CD4-positive, alpha-beta T cell treated with Interleukin-15 for 4 hours (primary cell): ENCODE data around the gene MLIP.

ENCODE experiments used
- DNase-seq: peaks from one replicate; pipeline ENCODE4 v3.0.0-alpha.2; 2020; ENCODE audit warnings: low spot score

The MLIP gene

DNA sequence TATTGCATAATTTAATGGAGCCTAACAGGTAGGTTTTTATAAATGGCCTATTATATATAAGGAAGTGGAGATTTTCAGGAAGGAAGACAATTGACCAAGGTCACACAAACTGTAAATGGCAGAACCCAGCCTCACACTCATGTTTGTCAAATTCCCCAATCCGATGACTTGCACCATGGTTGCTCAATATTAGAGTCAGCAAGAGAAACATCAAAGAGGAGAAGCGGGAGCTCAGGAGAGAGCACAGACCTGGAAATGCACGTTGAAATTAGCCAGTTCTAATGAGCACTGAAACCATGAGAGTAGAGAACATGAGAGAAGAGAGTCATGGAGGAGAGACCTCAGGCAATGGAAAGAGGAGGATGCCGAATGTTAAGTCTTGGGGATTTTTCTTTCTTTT, 13.5 kb upstream of the MLIP start:
- DNase-seq = no peak

DNA sequence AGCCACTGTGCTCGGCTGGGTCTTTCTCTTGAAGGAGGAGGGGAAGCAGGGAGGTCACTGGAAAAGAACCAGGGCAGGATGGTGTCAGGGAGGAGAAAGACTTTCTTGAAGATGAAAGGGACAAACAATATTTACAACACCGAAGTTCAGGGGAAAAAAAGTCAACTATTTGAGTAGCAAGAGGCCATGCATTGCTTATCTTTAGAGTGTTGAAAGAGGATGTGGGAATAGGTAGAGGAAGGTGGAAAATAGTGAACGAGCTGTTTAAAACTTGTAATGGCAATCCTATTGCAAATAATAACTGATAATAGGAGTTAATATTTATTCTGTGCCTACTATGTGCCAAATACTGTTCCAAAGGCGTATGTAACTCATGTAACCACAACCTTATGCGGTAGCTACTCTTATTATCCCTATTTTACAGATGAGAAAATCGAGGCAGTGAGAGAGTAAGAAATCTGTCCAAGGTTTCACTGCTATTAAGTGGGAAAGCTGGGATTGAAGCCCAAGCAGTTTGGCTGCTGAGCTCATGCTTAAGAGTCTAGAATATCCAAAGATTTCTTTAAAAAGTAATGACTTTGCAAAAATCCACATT, 12.7 kb upstream of the MLIP start:
- DNase-seq = no peak

DNA sequence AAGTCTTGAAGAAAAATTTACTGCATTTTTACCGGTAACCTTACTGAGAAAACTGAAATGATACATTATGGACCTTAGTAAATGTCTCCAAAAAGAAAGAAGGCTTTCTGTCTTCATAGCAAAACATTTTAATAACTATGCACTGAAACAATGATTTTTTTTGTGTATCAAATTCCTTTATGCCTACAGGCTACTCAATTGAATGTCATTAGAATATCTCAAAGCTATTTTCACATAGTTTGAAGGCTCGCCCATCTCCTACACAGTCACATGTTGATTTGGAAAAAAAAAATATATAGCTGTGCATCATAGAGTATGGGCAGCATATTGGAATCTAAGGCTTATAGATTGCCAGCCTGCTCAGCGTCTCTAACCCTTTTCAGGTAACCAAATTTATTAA, 12.0 kb upstream of the MLIP start:
- no peak for DNase-seq

DNA sequence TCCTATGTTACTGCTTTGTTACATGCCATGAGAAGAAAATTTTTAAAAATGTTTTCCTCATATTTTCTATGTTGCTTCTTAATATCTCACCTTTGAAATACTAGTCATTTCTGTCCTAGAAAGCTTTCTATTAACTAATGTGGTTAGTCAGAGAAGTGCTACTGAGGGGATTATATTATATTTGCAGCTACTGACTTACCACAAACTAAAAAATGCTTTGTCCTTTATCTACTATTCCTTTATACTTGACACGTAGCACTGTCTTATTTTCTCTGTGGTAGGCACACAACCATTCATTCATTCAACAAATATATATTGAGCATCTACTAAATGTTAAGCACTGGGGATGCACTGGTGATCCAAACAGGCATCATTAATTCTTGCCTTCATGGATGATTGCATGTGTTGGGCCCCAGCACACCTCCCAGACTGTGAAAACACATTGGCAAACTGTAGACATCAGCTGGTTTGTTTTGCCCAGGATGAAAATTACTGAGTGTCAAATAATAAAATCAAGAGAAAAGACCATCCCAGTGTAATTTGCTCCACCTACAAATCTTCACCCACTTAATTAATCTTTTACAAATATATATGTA, 10.7 kb upstream of the MLIP start:
- no peak for DNase-seq

DNA sequence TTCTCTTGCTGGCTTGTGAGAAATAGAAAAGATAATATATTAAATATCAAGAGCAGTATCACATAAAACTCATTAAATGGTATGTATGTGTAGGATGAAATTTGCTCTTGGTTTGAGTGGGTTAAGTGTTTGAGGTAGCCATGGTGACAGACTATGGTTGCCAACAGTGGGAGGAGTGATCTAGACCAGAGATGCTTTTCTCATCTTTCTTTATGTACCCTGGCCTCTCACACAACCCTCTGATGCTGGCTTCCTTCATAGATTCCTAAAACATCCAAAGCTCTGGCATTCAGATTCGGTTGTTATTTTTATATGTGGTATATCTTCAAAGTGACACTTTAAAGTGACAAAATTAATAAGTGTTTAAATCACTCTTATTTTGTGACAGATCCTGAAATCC, 9.0 kb upstream of the MLIP start:
- no peak for DNase-seq

DNA sequence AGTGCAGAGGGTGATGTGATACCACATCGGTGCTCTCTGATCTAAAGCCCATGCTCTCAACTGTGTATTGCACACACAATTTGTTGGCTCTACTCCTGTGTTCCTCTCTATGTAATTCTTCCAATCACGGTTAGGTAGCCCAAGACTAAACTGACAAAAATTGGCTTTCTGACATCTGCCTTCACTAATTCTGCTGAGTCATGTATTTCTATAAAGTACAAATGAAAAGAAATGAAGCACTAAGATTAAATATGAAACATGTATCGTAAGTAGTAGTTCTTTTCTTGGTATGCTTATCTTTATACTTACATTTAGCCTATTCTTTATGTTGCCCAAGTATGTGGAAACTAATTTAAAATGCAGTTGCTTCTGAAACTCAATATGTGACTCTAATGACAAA, 7.7 kb upstream of the MLIP start:
- no peak for DNase-seq

GRCh38 chr6:54106727-54107126, 4.5 kb upstream of the MLIP start:
- DNase-seq = no peak

GRCh38 chr6:54107470-54108090, 3.7 kb upstream of the MLIP start:
- DNase-seq = no peak

DNA sequence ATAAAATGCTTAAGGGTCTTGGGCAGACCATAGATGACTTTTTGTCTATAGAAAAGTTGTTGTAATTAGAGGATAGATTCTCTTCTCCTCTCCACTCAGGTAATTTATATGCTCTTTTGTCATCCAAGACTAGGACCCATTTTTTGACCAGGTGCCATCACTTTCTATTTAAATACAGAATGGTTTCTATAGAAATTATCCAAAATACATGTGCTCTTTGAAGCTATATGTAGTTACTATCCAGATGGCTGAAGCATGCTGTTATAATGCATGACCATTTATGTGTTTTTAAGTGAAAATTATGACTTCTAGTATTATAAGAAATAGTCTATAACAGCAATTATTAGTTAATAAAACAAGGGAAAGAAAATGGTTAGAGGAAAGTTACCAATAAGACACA, 3.0 kb upstream of the MLIP start:
- no peak for DNase-seq

GRCh38 chr6:54109586-54109985, 1.7 kb upstream of the MLIP start:
- no peak for DNase-seq

- DNase-seq = no peak
Observed at GRCh38 chr6:54112151-54112650, 958 bp downstream of the MLIP start.

- no peak for DNase-seq
Observed at GRCh38 chr6:54114991-54115390, 3.7 kb downstream of the MLIP start.

DNA sequence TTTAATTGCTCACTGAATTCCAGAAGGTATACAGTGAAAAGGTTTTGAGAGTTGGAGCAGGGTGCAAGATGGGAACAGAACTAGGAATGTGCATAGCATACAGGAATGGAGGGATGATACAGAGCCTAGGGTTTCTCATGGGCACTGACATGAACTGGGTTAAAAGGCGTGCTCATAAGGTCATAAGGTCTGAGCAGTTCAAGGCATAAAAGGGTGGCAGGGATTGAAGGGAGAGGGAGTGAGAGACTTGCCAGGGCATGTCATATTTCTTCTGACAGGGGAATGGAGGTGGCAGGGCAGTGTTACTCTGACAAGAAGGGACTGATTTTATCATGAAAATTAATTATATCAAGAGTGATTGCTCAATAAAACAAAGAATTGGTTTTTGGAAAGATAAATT, 4.7 kb downstream of the MLIP start:
- no peak for DNase-seq

DNA sequence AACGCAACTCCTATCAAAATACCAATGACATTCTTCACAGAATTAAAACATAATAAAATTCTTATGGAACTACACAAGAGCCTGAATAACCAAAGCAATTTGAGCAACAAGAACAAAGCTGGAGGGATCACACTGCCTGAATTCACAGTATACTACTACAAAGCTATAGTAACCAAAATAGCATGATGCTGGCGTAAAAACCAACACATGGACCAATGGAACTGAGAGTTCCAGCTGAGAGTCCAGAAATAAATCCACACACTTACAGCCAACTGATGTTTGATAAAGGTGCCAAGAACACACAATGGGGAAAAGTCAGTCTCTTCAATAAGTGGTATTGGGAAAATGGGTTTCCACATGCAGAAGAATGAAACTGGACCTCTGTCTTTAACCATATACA, 6.9 kb downstream of the MLIP start:
- no peak for DNase-seq

DNA sequence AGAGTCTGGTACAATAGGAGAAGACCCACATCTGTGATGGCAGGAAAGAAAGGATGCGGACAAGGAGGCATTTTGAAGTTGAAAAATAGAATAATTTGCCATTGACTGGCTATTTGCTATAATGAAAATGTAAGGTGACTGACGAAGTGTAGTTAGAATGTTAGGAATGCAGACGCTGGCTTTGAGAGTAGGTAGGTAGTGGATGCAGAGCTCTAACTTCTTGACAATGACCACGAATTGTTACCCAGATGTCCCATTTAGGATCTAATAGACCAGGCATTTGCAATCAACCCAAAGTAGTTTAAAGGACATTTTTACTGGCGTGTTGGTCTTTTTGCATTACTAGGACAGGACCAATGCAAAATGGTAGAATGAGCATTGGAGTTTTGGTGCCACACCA, 14.2 kb downstream of the MLIP start:
- DNase-seq = no peak

DNA sequence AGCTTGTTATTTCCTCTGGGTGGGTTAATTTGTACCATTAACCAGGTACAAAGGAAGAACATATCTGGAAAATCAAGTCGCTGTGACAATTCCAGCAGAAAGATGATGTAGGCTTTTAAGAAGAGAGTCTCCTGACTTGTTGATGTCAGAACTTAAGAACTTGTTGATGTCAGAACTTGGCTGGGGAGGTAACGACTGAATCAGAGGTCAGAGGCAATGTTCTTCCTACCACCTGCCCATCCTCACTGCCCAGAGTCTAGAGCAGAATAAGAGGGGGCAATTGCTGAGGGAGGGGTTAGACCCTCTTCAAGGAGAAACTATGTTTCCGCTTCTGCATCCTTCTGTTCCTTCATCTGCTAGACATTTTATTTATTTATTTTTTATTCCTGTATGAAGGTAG, 18.9 kb downstream of the MLIP start:
- no peak for DNase-seq

GRCh38 chr6:54132587-54132986, 21.3 kb downstream of the MLIP start:
- DNase-seq = no peak

DNA sequence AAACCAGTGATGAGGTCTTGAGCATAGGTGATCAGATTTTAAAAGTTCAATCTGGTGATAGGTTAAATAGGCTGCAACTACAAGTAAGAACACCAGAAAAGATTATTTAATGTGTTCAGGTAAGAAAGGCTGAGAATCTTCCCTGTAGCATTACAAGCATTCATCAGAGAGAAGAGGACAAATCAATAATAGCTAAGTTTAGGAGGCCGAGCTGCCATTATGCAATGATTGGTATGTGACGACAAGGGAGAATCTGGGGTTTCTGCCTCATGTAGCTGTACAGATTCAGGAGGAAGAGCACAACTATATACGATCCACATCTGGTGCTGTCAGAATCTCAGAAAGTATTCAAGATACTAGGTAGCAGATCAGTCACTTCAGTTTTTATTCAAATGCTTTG, 21.9 kb downstream of the MLIP start:
- no peak for DNase-seq

DNA sequence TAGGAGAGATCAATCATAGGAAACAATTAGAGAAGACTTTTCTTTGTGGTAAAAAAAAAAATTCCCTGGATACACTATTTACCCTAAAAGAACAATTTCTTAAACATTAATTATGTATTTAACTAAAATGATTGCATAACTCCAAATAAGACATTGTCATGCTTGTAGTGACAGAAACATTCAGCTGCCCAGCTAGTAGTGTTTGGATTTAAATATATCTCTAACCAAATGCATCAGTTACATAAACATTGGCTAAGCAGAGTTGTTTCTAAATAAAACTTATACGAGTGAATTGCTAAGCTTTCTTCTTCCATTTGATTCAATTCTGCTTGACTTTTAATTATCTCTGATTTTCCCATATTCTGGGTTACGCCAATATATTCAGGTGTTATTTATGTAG, 23.7 kb downstream of the MLIP start:
- no peak for DNase-seq

DNA sequence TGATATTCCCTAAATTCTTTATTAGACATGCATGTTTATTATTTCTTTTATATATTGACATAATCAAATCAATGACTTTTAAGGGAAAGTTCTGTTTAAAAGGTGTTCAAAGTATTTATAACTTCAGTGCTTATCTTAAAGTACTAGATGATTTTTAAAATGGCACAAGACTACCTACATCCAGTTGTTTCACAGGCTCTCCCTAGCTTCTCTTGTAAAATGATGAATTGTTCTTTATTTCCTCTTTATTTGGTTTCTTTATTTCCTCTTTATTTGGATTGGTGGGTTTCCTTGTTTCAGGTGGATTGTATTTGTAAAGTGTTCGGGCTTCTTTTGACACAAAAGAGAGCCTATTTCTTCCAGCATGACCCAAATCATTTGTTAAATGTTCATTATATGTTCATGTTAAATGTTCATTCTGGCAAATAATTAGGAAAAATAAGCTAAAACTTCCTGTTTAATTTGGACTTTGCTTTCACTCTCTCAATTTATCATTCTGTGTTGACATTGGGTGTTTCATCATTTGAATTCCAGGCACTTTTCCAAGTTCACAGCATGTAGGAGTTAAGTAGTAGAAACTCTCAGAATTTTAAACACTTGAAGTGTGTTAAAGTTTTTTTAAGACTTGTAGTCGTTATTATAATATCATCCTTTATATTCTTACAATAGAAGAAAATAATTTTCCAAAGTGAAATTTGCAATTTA, 24.6 kb downstream of the MLIP start:
- no peak for DNase-seq

- DNase-seq = no peak
Observed at GRCh38 chr6:54138795-54139194, 27.6 kb downstream of the MLIP start.

DNA sequence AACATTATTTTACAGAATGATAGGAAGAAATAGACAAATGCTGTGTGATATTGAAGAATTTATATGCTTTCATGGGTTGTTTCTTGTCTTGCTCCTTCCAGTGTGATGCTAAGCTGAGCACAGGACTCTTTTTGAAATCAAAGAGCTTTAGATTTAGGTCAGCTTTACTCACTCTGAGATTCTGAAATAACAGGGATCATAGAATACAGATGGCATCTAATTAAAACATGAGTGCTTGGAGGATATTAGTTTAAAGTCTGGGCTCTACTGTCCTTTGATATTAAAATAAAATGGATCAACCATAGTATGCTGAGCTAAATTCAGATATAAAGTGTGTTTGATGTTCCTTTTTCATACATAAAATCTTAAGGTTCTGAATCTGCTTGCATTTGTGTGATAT, 29.6 kb downstream of the MLIP start:
- DNase-seq = no peak

DNA sequence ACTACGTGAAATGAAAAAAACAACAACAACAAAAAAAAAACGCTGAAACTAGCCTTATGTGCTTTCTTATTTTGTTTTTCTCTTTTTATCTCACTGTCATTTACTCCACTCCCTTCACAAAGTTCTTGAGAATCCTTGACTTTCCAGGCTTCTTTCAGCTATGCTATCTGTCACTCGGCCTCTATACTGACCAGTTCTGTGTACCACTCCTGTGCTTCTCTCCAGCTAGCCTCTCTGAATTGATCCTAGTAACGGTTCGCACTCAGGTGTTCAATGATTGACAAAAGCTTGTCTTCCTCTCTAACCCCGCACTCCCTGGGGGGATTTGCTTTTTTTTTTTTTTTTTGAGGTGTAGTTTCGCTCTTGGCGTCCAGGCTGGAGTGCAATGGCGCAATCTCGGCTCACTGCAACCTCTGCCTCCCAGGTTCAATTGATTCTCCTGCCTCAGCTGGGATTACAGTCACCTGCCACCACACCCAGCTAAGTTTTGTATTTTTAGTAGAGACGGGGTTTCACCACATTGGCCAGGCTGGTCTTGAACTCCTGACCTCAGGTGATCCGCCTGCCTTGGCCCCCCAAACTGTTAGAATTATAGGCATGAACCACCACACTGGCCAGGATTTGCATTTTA, 31.8 kb downstream of the MLIP start:
- no peak for DNase-seq
